Right hindlimb (tissue), 1 donor: ENCODE measurements around the gene CD44.

Experiments
- DNase-seq: peaks from one replicate; pipeline ENCODE4 v3.0.0-alpha.2; 2018

CD44 gene

GRCh38 chr11:35241083-35241482 lies 102.1 kb downstream of the CD44 start:
- DNase-seq: no peak

DNA sequence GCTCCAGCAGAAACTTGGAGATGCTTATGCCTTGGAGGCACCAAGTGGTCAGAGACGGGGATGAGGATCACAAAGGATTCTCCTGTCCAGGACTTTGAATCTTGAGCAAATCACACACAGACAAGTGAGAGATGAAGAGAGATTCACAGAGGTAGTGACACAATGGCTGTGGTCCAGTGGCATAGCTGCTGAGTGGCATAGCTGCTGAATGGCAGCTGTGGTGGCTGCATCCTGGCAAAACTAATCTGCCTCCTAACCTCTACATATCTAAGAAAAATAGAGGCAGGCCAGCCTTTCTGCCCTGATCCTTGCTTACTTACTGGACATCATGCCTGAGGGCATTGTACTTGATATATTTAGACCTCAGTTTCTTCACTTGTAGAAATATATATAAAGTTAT lies 102.6 kb downstream of the CD44 start:
- no peak for DNase-seq

DNA sequence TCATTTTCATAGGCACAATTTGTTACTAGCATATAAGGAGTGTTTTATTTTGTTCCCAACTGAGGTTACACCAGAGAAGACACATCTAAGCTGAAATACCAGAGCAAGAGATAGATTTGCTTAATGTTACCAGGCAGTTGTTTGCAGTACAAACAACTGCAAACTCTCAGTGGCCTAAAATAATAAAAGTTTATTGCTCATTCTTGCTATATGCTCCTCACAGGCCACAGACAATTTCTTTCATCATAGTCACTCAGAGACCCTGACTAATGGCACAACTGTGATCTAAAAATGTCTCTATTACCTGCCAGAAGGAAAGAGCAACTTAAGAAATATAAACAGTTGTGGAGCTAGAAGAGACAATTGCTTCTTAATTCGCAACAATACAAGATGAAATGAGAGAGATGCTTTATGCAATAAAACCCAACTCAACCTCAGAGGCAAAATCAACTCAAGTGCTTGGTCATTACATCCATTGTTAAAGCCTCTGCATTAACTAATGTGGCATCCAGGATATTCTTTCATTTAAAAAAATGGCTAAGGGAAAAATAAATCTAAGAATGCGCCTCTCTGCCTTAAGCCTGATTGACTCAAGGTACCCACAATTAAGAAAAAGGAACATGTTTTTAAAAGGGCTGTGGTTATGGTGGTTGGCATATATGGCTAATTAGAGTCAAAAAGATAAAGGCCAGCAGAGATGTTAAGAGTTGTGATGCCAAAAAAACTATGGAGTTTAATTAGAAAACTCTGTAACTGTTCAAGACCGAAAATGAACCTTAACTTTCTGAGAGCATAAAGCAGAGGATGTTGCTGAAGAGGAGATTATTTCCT lies 103.7 kb downstream of the CD44 start:
- DNase-seq: no peak

DNA sequence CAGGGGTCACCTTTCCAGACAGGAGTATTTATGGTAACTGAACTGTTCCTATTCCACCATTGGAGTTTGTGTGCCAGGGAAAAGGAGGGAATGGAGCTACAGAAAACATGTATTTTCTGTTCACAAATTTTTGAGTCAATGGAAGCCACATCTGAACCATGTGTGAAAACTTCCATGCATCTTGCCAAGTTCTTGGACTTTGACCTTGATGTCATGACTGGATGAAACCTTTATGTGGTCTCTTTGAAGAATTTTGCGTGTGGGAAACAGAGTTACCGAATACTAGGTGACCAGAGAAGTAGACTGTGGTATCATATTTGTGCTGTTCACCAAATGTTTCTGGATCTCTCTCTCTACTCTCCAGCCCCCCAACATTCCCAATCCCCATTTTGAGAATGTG lies 104.8 kb downstream of the CD44 start:
- no peak for DNase-seq

- no peak for DNase-seq
Measured at GRCh38 chr11:35245056-35245455, 106.1 kb downstream of the CD44 start.

GRCh38 chr11:35245786-35246185 lies 106.8 kb downstream of the CD44 start:
- DNase-seq: no peak

DNA sequence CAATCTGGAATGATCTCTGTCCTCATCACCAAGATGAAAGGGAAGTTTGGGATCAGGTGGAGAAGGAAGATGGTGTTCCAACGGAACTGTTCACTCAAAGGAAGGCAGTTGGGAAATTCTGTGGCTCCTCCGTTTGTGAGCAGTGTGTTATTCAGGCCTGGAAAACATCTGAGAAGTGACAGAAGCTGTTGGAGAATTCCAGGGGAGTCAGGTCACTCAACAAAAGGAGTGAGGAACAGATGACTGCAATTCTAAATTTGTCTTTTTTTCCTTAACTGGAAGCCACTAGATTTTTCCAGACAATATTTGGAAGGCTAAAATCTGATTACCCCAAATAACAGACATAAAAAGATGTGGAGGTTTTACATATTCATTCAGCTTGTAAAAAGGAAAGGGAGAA lies 107.8 kb downstream of the CD44 start:
- peak; percentile 24 for DNase-seq

DNA sequence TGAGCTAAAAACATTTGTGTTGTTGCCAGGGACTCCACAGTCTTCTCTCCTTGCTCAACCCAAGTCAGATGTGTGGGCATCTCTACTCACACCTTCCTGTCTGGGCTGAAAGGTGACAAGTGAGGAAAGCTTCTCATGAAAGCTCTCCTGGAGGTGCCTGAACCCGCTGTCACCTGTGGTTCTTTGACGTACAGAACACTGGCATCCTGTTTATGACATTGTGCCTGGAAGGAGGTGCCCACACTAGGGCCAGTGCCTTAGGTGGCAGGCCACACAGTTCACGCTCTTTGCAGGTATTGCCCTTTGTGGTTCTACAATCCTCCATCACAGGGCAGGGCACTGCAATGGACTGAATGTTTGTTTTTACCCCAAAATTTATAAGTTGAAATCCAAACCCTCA lies 108.5 kb downstream of the CD44 start:
- DNase-seq: no peak

DNA sequence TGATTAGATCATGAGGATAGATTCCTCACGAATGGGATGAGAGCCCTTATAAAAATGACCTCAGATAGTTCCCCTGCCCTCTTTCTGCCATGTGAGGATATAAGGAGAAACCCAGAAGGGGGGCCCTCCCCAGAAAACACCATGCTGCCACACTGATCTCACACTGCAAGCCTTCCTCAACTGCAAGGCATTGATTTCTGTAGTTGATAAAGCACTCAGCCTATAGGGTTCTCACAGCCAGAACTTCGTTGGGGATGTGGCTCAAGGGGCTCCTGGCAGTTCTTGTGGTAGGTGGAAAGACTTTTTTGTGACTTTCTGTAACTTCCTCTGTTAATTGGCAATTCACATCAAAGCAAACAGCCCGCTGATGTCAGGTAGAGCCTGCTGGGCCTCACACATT lies 108.9 kb downstream of the CD44 start:
- no peak for DNase-seq

GRCh38 chr11:35248558-35249323 lies 109.8 kb downstream of the CD44 start:
- no peak for DNase-seq

DNA sequence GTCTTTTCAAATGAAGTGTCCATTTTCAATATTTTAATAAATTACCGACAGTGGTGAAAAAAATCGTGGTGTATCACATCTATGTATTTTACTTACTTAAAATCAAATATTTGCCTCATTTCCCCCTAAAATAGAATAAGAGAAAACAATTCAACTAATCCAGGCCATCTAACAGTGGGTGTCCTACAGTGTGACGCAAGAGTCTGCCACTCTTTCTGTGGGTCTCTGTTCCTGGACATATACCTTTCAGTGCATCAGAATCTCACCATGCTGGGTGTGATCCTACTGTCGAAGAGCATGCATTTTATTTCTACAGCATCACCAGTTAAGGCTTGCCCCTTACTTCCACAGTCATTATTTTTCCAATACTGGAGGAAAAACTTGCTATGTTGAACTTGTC lies 111.2 kb downstream of the CD44 start:
- DNase-seq: no peak

DNA sequence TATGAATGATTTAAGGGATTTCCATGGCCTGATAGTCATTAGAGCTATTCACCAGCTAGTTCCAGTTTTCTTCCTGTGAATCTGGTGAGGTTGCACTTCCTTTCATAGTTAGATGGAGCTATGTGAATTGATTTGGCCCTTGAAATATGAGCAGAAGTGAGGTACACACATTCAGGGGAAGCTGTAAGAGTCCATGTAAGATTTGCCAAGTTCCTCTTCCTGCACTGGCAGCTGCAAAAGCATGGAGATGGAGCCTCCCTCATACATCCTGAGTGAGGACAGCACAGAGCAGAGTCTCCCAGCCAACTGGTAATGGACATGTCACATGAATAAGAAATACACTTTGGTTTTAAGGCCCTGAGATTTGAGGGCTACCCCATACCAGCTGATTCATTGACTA lies 111.7 kb downstream of the CD44 start:
- DNase-seq: no peak

DNA sequence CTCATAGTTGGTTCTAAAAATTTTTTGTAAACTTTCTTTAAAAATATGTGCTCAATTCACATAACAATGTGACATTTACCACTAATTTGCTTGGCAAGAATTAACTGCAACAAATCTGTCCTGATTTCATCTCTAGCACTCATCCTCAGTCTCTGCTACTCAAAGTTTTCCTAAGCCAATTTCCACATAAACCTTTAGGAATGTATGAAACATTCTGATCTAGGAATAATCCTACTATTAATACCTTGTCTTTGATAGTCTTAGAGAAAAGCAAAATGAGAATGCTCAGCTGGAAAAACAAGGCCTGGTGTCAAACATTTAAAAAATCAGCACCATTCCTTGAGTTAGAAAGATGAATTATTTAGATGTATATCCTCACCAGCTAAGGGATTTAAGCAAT lies 114.3 kb downstream of the CD44 start:
- no peak for DNase-seq

GRCh38 chr11:35255514-35255913 lies 116.5 kb downstream of the CD44 start:
- DNase-seq: no peak

DNA sequence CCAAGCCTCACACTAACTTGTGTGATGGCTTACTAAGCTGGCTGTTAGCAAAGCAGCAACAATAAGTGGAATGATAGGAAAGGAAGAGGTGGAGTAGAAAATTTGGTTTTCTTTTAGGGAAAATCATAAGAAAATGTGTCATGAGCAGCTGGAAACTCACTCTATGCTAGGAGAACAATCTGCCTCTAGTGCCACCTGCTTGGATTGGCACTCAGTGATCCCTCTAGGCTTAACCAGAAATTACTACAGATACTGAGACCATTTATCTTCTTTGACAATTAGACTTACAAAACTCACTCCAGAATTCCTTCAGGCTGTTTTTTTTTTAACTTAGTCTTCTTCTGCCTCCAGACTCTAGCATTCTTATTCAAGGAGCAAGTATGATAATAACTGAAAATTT lies 117.3 kb downstream of the CD44 start:
- DNase-seq: no peak

GRCh38 chr11:35257281-35257680 lies 118.3 kb downstream of the CD44 start:
- no peak for DNase-seq

DNA sequence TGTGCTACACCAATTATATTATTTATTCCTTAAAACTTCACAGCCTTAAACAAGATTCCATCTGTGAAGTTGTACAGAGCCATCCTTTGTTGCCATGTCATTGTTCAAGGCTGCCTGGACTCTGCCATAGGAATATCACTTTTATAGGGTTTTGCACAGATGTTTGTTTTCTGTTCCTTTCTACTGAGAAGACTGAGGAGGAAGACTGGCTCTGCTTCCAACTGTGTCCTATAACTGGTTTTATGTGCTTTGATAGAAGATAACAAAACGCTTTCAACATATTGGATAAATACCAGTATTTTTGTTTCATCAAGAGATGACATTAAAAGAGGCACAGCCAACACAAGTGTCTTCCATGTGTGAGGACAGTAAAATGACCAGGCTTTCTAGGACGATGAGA lies 120.6 kb downstream of the CD44 start:
- DNase-seq: no peak

GRCh38 chr11:35260342-35260985 lies 121.5 kb downstream of the CD44 start:
- no peak for DNase-seq

DNA sequence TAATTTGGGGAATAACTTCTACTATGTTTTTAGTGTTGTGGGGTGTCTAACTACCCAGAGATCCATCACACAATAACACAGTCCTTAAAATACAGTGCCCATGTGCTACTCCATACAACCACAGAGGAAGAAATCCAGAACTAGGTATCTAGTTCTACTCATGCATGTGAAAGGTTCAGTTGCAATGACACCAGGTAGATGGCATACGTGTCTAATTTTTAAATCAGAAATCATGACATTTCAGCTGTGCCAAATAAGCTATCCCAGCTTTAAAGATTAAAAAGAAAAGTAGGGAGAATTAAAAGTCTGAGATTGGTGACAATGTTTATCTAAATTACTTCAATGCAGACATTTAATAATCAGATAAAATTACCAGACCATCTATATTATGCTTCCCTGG lies 122.2 kb downstream of the CD44 start:
- DNase-seq: no peak

- no peak for DNase-seq
Measured at GRCh38 chr11:35262056-35262455, 123.1 kb downstream of the CD44 start.

DNA sequence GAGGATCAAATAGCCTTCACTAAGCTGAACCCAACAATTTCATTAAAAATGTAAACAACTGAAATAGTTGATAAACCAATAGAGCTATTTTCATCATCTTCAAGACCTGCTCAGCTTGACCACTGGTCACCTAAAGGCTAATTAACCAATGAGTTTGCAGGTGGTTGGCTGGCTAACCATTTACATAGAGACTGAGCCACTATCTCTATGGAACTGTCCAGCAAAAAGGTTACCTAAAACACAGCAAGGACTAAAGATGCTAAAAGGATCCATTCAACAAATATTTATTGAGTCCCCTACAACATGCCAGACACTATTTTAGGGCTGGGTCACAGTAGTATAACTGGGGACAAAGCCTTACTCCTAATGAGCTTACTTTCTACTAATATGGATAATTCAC lies 123.8 kb downstream of the CD44 start:
- no peak for DNase-seq

DNA sequence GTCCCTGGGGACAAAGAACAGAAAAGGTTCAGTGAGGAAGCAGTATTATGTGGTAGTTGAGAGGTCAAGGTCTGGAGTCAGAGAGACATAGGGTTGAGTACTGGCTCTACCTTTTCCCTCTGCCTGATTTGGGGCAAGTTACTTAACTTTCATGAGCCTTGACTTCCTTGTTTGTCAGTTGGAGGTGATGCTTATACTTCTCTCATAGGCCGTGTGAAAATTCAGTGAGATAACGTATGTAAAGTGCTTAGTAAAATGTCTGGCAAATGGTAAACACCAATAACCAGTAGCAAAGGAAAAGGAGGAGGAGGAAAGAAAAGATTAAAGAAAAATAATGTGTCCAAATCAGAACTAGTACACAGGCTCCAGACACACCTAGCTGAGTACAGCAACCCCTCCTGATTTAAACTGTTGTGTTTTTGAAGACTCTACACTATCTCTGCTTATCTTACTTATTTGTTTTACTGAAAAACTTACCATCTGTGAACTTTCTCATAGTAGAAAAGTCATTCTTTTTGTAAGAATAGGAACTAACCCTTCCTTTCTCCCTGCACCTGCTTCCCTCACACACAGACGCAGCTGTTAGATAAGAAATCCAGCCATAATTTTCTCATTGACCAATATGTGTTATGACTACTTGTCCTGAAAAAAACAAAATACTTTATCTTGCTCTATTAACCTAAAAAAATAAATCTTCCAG lies 126.9 kb downstream of the CD44 start:
- DNase-seq: no peak

- no peak for DNase-seq
Measured at GRCh38 chr11:35267504-35267903, 128.5 kb downstream of the CD44 start.
